ENCODE measurements around the gene CHST8. TPM values are rescaled to one million over a fixed set of nuclear protein-coding genes. Genes with fewer than 3 reads are reported as not detected.

Gene CHST8
- total RNA-seq, 6 experiments from 2014 or later: not detected

- Mint-ChIP-seq H3K27ac (no peak overlapping the region), H3K4me3 (no peak overlapping the region), H3K36me3 (ENCODE audit: low read depth) (no peaks in the 10 kb centered on the region), H3K9me3 (no peaks in the 10 kb centered on the region), H3K27me3 (ENCODE audit: insufficient read depth) (peaks cover 12% of the 10 kb centered on the region), H3K4me1 (ENCODE audit: low read depth) (no peaks in the 10 kb centered on the region)
- no peak for DNase-seq
- no peak for TF ChIP-seq CTCF (IDR thresholded peaks at IDR 0.05)
Observed at GRCh38 chr19:33766623-33767022, 144.9 kb downstream of the CHST8 start.

DNA sequence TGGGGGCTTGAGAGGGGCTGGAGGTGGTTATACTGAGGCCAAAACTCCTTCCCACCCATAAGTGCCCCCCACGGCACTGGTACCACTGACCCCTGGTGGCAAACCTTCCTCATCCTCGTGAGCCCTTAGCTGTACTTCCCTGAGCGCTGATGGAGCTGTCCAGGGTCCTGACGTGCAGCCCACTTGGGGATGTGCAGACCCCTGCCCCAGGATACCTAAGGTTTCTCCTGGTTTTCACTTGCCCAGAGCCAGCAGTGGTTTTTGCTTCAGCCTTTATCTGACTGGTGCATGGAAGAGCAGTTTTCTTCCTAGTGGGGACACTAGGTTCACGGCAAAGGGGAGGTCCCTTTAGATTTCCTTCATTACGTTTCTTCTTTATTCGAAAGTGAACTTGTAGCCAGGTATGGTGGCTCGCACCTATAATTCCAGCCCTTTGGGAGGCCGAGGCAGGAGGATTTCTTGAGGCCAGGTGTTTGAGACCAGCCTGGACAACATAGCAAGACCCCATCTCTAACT is 146.2 kb downstream of the CHST8 start:
- no peak for DNase-seq
- TF ChIP-seq CTCF (IDR thresholded peaks at IDR 0.05): peak; percentile 63
- no peak overlapping the region for H3K27ac Mint-ChIP-seq
- no peaks in the 10 kb centered on the region for H3K9me3 Mint-ChIP-seq
- no peaks in the 10 kb centered on the region for H3K4me1 Mint-ChIP-seq (ENCODE audit: low read depth)
- H3K4me3 Mint-ChIP-seq: no peak overlapping the region
- H3K27me3 Mint-ChIP-seq (ENCODE audit: insufficient read depth): peaks cover 12% of the 10 kb centered on the region
- no peaks in the 10 kb centered on the region for H3K36me3 Mint-ChIP-seq (ENCODE audit: low read depth)

DNA sequence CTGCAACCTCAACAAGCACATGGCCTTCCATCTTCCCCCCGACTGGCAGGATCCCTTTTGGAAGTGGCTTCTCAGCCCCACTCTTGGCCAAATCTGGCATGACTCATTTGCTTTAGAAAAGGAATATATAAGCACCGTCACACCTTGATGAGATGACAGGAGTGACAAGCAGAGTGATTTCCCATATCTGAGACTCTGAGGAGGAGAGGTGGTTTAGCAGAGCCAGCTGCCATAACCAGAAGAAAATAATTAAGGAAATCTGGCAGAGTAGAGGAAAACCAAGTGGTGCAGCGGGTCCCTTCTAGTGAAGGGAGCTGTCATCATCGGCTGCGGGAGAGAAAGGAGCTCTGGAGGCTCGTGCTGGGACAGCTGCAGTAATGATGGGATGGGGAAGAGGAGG is 147.5 kb downstream of the CHST8 start:
- no peak for TF ChIP-seq CTCF (IDR thresholded peaks at IDR 0.05)
- DNase-seq: no peak
- Mint-ChIP-seq H3K4me3 (no peak overlapping the region), H3K4me1 (ENCODE audit: low read depth) (no peaks in the 10 kb centered on the region), H3K27ac (no peak overlapping the region), H3K27me3 (ENCODE audit: insufficient read depth) (peaks cover 12% of the 10 kb centered on the region), H3K9me3 (no peaks in the 10 kb centered on the region), H3K36me3 (ENCODE audit: low read depth) (no peaks in the 10 kb centered on the region)

GRCh38 chr19:33770107-33770506 is 148.4 kb downstream of the CHST8 start:
- Mint-ChIP-seq H3K27me3 (ENCODE audit: insufficient read depth) (peaks cover 12% of the 10 kb centered on the region), H3K36me3 (ENCODE audit: low read depth) (no peaks in the 10 kb centered on the region), H3K9me3 (no peaks in the 10 kb centered on the region), H3K4me1 (ENCODE audit: low read depth) (no peaks in the 10 kb centered on the region), H3K27ac (no peak overlapping the region), H3K4me3 (no peak overlapping the region)
- TF ChIP-seq CTCF (IDR thresholded peaks at IDR 0.05): no peak
- DNase-seq: no peak

- Mint-ChIP-seq H3K9me3 (no peaks in the 10 kb centered on the region), H3K27ac (no peak overlapping the region), H3K36me3 (ENCODE audit: low read depth) (no peaks in the 10 kb centered on the region), H3K4me3 (no peak overlapping the region), H3K27me3 (ENCODE audit: insufficient read depth) (peaks cover 11% of the 10 kb centered on the region), H3K4me1 (ENCODE audit: low read depth) (no peaks in the 10 kb centered on the region)
- DNase-seq: peak; percentile 32
- peak; percentile 96 for TF ChIP-seq CTCF (IDR thresholded peaks at IDR 0.05)
Observed at GRCh38 chr19:33771384-33772101, 149.8 kb downstream of the CHST8 start.
